GM12874 (cell line): ENCODE results near the gene SLAIN2.

Source experiments
- CTCF ChIP-seq: IDR thresholded peaks from 2 replicates; pipeline ENCODE4 v1.5.1; 2011; ENCODE audit warnings: low read depth, mild to moderate bottlenecking, control low read depth, low read length, moderate library complexity; ENCODE audit not compliant: insufficient read depth

SLAIN2 gene

GRCh38 chr4:48329193-48329592, 12.1 kb upstream of the SLAIN2 start:
- no peak for TF ChIP-seq CTCF

GRCh38 chr4:48329976-48330375, 11.4 kb upstream of the SLAIN2 start:
- no peak for TF ChIP-seq CTCF

- TF ChIP-seq CTCF, result no peak
These were observed 9.6 kb upstream of the SLAIN2 start for GRCh38 chr4:48331577-48332330.

- no peak for TF ChIP-seq CTCF
These were observed 8.7 kb upstream of the SLAIN2 start for GRCh38 chr4:48332661-48333060.

GRCh38 chr4:48333587-48333986, 7.7 kb upstream of the SLAIN2 start:
- no peak for TF ChIP-seq CTCF

GRCh38 chr4:48334236-48334635, 7.1 kb upstream of the SLAIN2 start:
- no peak for TF ChIP-seq CTCF

- no peak for TF ChIP-seq CTCF
These were observed 6.4 kb upstream of the SLAIN2 start for GRCh38 chr4:48334900-48335384.
